ENCODE results near the gene FOXP4.

FOXP4 gene

GRCh38 chr6:41577356-41578216 is 31.4 kb downstream of the FOXP4 start:
- no peak overlapping the region for H3K4me3 ChIP-seq (ENCODE audit: low read depth, low read length)
- no peak for DNase-seq (ENCODE audit: low read depth)

GRCh38 chr6:41578217-41579087 is 32.3 kb downstream of the FOXP4 start:
- no peak overlapping the region for H3K4me3 ChIP-seq (ENCODE audit: low read depth, low read length)
- DNase-seq (ENCODE audit: low read depth) = no peak

GRCh38 chr6:41579088-41579610 is 33.0 kb downstream of the FOXP4 start:
- no peak overlapping the region for H3K4me3 ChIP-seq (ENCODE audit: low read depth, low read length)
- no peak for DNase-seq (ENCODE audit: low read depth)

GRCh38 chr6:41580690-41581089 is 34.5 kb downstream of the FOXP4 start:
- DNase-seq (ENCODE audit: low read depth) = no peak
- H3K4me3 ChIP-seq (ENCODE audit: low read depth, low read length) = no peak overlapping the region

GRCh38 chr6:41581381-41581991 is 35.3 kb downstream of the FOXP4 start:
- no peak overlapping the region for H3K4me3 ChIP-seq (ENCODE audit: low read depth, low read length)
- peak; percentile 83 for DNase-seq (ENCODE audit: low read depth)

- H3K4me3 ChIP-seq (ENCODE audit: low read depth, low read length) = no peak overlapping the region
- DNase-seq (ENCODE audit: low read depth) = no peak
These were observed 36.4 kb downstream of the FOXP4 start for GRCh38 chr6:41582540-41582939.

- DNase-seq (ENCODE audit: low read depth) = no peak
- no peak overlapping the region for H3K4me3 ChIP-seq (ENCODE audit: low read depth, low read length)
These were observed 37.4 kb downstream of the FOXP4 start for GRCh38 chr6:41583565-41583964.

GRCh38 chr6:41584205-41584604 is 38.0 kb downstream of the FOXP4 start:
- no peak for DNase-seq (ENCODE audit: low read depth)
- H3K4me3 ChIP-seq (ENCODE audit: low read depth, low read length) = no peak overlapping the region

- no peak overlapping the region for H3K4me3 ChIP-seq (ENCODE audit: low read depth, low read length)
- no peak for DNase-seq (ENCODE audit: low read depth)
These were observed 38.6 kb downstream of the FOXP4 start for GRCh38 chr6:41584668-41585205.

GRCh38 chr6:41585605-41586004 is 39.4 kb downstream of the FOXP4 start:
- no peak overlapping the region for H3K4me3 ChIP-seq (ENCODE audit: low read depth, low read length)
- DNase-seq (ENCODE audit: low read depth) = no peak

GRCh38 chr6:41586252-41587007 is 40.2 kb downstream of the FOXP4 start:
- no peak for DNase-seq (ENCODE audit: low read depth)

GRCh38 chr6:41587131-41587879 is 41.1 kb downstream of the FOXP4 start:
- DNase-seq (ENCODE audit: low read depth) = no peak
- H3K4me3 ChIP-seq (ENCODE audit: low read depth, low read length) = no peak overlapping the region

More at GRCh38 chr6:41586252-41587007, 40.2 kb downstream of the FOXP4 start:
- H3K4me3 ChIP-seq (ENCODE audit: low read depth, low read length) = no peak overlapping the region

GRCh38 chr6:41588111-41588510 is 41.9 kb downstream of the FOXP4 start:
- no peak overlapping the region for H3K4me3 ChIP-seq (ENCODE audit: low read depth, low read length)
- DNase-seq (ENCODE audit: low read depth) = no peak

GRCh38 chr6:41589223-41589622 is 43.0 kb downstream of the FOXP4 start:
- no peak for DNase-seq (ENCODE audit: low read depth)
- H3K4me3 ChIP-seq (ENCODE audit: low read depth, low read length) = no peak overlapping the region

- DNase-seq (ENCODE audit: low read depth) = no peak
- H3K4me3 ChIP-seq (ENCODE audit: low read depth, low read length) = no peak overlapping the region
These were observed 43.7 kb downstream of the FOXP4 start for GRCh38 chr6:41589636-41590622.

- H3K4me3 ChIP-seq (ENCODE audit: low read depth, low read length) = no peak overlapping the region
- no peak for DNase-seq (ENCODE audit: low read depth)
These were observed 44.9 kb downstream of the FOXP4 start for GRCh38 chr6:41591122-41591521.

- no peak overlapping the region for H3K4me3 ChIP-seq (ENCODE audit: low read depth, low read length)
- DNase-seq (ENCODE audit: low read depth) = no peak
These were observed 45.8 kb downstream of the FOXP4 start for GRCh38 chr6:41591859-41592502.

Data from skeletal muscle cell (primary cell).